Parathyroid adenoma (tissue), 2 donors: Measurements from ENCODE around the gene GAPDH.
A peak's percentile ranks its signal among the peaks of the same experiment; 100 is the strongest.
"Not testable (repeated sequence)": the region's sequence is repeated elsewhere in the genome, so short reads cannot be mapped to it uniquely, and the experiment has no call there.

Source experiments
- H2AFZ ChIP-seq: fragments of 300-600 bp; sonication (generic); one replicate; pipeline ENCODE4 v1.7.0; 2017; ENCODE audit warnings: antibody characterized with exemption, mild to moderate bottlenecking
- H3K27ac ChIP-seq: fragments of 300-600 bp; sonication (generic); one replicate; pipeline ENCODE4 v1.7.0; 2017
- H3K27me3 ChIP-seq: fragments of 300-600 bp; sonication (generic); one replicate; pipeline ENCODE4 v1.7.0; 2017; ENCODE audit warnings: low read length; ENCODE audit not compliant: control insufficient read depth, insufficient read depth
- H3K36me3 ChIP-seq: fragments of 300-600 bp; sonication (generic); one replicate; pipeline ENCODE4 v1.7.0; 2017; ENCODE audit warnings: low read length; ENCODE audit not compliant: control insufficient read depth, insufficient read depth
- H3K4me1 ChIP-seq: fragments of 300-600 bp; sonication (generic); one replicate; pipeline ENCODE4 v1.7.0; 2017; ENCODE audit warnings: control low read depth
- H3K4me2 ChIP-seq: fragments of 300-600 bp; sonication (generic); one replicate; pipeline ENCODE4 v1.7.0; 2017; ENCODE audit warnings: low read length
- H3K4me3 ChIP-seq: fragments of 300-600 bp; sonication (generic); one replicate; pipeline ENCODE4 v1.7.0; 2017; ENCODE audit warnings: low read depth, low read length
- H3K79me2 ChIP-seq: fragments of 300-600 bp; sonication (generic); one replicate; pipeline ENCODE4 v1.7.0; 2017; ENCODE audit warnings: control low read depth
- H3K9ac ChIP-seq: fragments of 300-600 bp; sonication (generic); one replicate; pipeline ENCODE4 v1.7.0; 2017; ENCODE audit warnings: mild to moderate bottlenecking
- H3K9me3 ChIP-seq: fragments of 300-600 bp; sonication (generic); one replicate; pipeline ENCODE4 v1.7.0; 2017; ENCODE audit warnings: low read length; ENCODE audit not compliant: control insufficient read depth
- CTCF ChIP-seq: fragments of 300-600 bp; sonication (generic); IDR thresholded peaks from one replicate; pipeline ENCODE4 v1.7.0; 2017; ENCODE audit warnings: antibody characterized with exemption, mild to moderate bottlenecking
- donor health status: primary hyperparathyroidism.

GAPDH gene

GRCh38 chr12:6555018-6555691 is 20.8 kb downstream of the GAPDH start:
- no peak for TF ChIP-seq CTCF
- H3K4me2 ChIP-seq, result peak overlapping the region; percentile 40
- peak overlapping the region; percentile 65 for H3K27ac ChIP-seq
- H3K36me3 ChIP-seq, result no peaks in the 10 kb centered on the region
- no peaks in the 10 kb centered on the region for H3K9me3 ChIP-seq
- no peaks in the 10 kb centered on the region for H3K27me3 ChIP-seq
- no peak overlapping the region for H3K9ac ChIP-seq
- no peak overlapping the region for H2AFZ ChIP-seq
- H3K4me1 ChIP-seq, result peaks cover 46% of the 10 kb centered on the region
- peak overlapping the region; percentile 34 for H3K4me3 ChIP-seq
- H3K79me2 ChIP-seq, result no peaks in the 10 kb centered on the region

- H3K36me3 ChIP-seq, result not testable (repeated sequence)
These were observed 22.1 kb downstream of the GAPDH start for GRCh38 chr12:6556496-6556817.

GRCh38 chr12:6556857-6557256 is 22.5 kb downstream of the GAPDH start:
- Histone ChIP-seq H3K36me3 (no peaks in the 10 kb centered on the region), H3K4me2 (no peak overlapping the region), H3K4me1 (peaks cover 44% of the 10 kb centered on the region), H3K9me3 (no peaks in the 10 kb centered on the region), H3K9ac (no peak overlapping the region), H2AFZ (no peak overlapping the region), H3K79me2 (no peaks in the 10 kb centered on the region), H3K27me3 (no peaks in the 10 kb centered on the region), H3K27ac (no peak overlapping the region), H3K4me3 (no peak overlapping the region)
- TF ChIP-seq CTCF, result no peak

More at GRCh38 chr12:6556496-6556817, 22.1 kb downstream of the GAPDH start:
- H3K27me3 ChIP-seq, H3K79me2 ChIP-seq, H3K9ac ChIP-seq, H3K27ac ChIP-seq, H3K4me2 ChIP-seq, H2AFZ ChIP-seq, H3K9me3 ChIP-seq, H3K4me3 ChIP-seq: not testable (repeated sequence)
- peaks cover 48% of the 10 kb centered on the region for H3K4me1 ChIP-seq

GRCh38 chr12:6558014-6558760 is 23.9 kb downstream of the GAPDH start:
- H3K9ac ChIP-seq, H3K36me3 ChIP-seq, H3K4me3 ChIP-seq, H3K9me3 ChIP-seq, H2AFZ ChIP-seq, H3K79me2 ChIP-seq, H3K4me2 ChIP-seq, H3K27me3 ChIP-seq: not testable (repeated sequence)
- Histone ChIP-seq H3K27ac (peak overlapping the region; percentile 90), H3K4me1 (peaks cover 31% of the 10 kb centered on the region)
- peak; percentile 29 for TF ChIP-seq CTCF

- Histone ChIP-seq H3K4me3 (no peak overlapping the region), H3K4me1 (peaks cover 19% of the 10 kb centered on the region), H2AFZ (peak overlapping the region; percentile 76), H3K79me2 (peaks cover 8% of the 10 kb centered on the region), H3K27ac (peak overlapping the region; percentile 90), H3K9me3 (no peaks in the 10 kb centered on the region), H3K27me3 (no peaks in the 10 kb centered on the region), H3K36me3 (no peaks in the 10 kb centered on the region), H3K4me2 (peak overlapping the region; percentile 11), H3K9ac (no peak overlapping the region)
- no peak for TF ChIP-seq CTCF
These were observed 25.2 kb downstream of the GAPDH start for GRCh38 chr12:6559500-6559899.
